SK-N-SH (cell line): ENCODE data around the gene MAT1A. TPM values are rescaled to one million over a fixed set of nuclear protein-coding genes. Genes with fewer than 3 reads are reported as not detected.

Experiments
- CTCF ChIA-PET: fragments of 300-600, 350-600 bp; formaldehyde crosslinking; extraction: SDS; loops from one replicate; lab custom pipeline; 2021; lab: Yijun Ruan, JAX
- POLR2A ChIA-PET: fragments of 350-600 bp; sonication (Branson Sonifier 250); formaldehyde crosslinking; extraction: SDS; loops from one replicate; lab custom pipeline; 2020; ENCODE audit warnings: antibody characterized with exemption, inconsistent platforms; lab: Yijun Ruan, JAX
- DNase-seq: peaks from one replicate; pipeline ENCODE4 v3.0.0; 2012
- H2AFZ ChIP-seq: fragments of 200-600 bp; sonication (generic); 2 replicates; pipeline ENCODE4 v1.8.1; 2016; ENCODE audit warnings: antibody characterized with exemption, mild to moderate bottlenecking, low read depth
- H3F3A ChIP-seq: fragments of 200-600 bp; sonication (generic); replicated peaks from 2 replicates; pipeline ENCODE3; 2016; ENCODE audit warnings: antibody characterized with exemption, mild to moderate bottlenecking; ENCODE audit not compliant: insufficient read depth
- H3K27ac ChIP-seq, 2 experiments: fragments of 200-500 bp in 1 of 2; fragments of 200-600 bp in 1 of 2; sonication (Bioruptor generic) in 1 of 2; sonication (generic), shearing (Covaris generic) in 1 of 2; 2 replicates each; pipeline versions ENCODE4 v1.5.1 to v1.6.1; 2014 to 2016; ENCODE audit warnings: low read depth in 2 of 2, inconsistent platforms in 1 of 2, low read length in 1 of 2, mild to moderate bottlenecking in 1 of 2, mixed read lengths in 1 of 2
- H3K27me3 ChIP-seq: fragments of 200-600 bp; sonication (generic), shearing (Covaris generic); 2 replicates; pipeline ENCODE4 v1.6.1; 2016; ENCODE audit warnings: mixed run types; ENCODE audit not compliant: insufficient read depth
- H3K36me3 ChIP-seq, 2 experiments: fragments of 200-500 bp in 1 of 2; fragments of 200-600 bp in 1 of 2; sonication (Bioruptor generic) in 1 of 2; sonication (generic) in 1 of 2; replicated peaks in 1 of 2; 2 replicates each; pipeline versions ENCODE3 to v1.5.1; 2014 to 2016; ENCODE audit warnings: low read length in 1 of 2, mild to moderate bottlenecking in 1 of 2; ENCODE audit not compliant: insufficient read depth in 2 of 2, control insufficient read depth in 1 of 2
- H3K4me1 ChIP-seq, 2 experiments: fragments of 200-500 bp in 1 of 2; fragments of 200-600 bp in 1 of 2; sonication (Bioruptor generic) in 1 of 2; sonication (generic), shearing (Covaris generic) in 1 of 2; 2 replicates each; pipeline versions ENCODE4 v1.5.1 to v1.6.1; 2014 to 2016; ENCODE audit warnings: low read depth in 1 of 2, low read length in 1 of 2, mixed run types in 1 of 2; ENCODE audit not compliant: insufficient read depth in 2 of 2, control insufficient read depth in 1 of 2
- H3K4me2 ChIP-seq: fragments of 200-600 bp; sonication (generic), shearing (Covaris generic); 2 replicates; pipeline ENCODE4 v1.6.1; 2017; ENCODE audit warnings: mixed run types
- H3K4me3 ChIP-seq, 2 experiments: fragments of 200-500 bp in 1 of 2; fragments of 200-600 bp in 1 of 2; sonication (Bioruptor generic) in 1 of 2; sonication (generic), shearing (Covaris generic) in 1 of 2; 2 replicates each; pipeline versions ENCODE4 v1.5.1 to v1.8.1; 2014 to 2016; ENCODE audit warnings: low read depth in 2 of 2, inconsistent platforms in 1 of 2, low read length in 1 of 2, mild to moderate bottlenecking in 1 of 2, mixed read lengths in 1 of 2, moderate library complexity in 1 of 2
- H3K79me2 ChIP-seq: fragments of 200-600 bp; sonication (generic); 2 replicates; pipeline ENCODE4 v1.8.1; 2017; ENCODE audit warnings: mild to moderate bottlenecking; ENCODE audit not compliant: insufficient read depth
- H3K9ac ChIP-seq: fragments of 200-600 bp; sonication (generic); 2 replicates; pipeline ENCODE4 v1.6.1; 2017; ENCODE audit warnings: mixed run types
- H3K9me2 ChIP-seq: fragments of 200-600 bp; sonication (generic); 2 replicates; pipeline ENCODE4 v1.6.1; 2017; ENCODE audit warnings: mixed run types
- H3K9me3 ChIP-seq: fragments of 200-600 bp; sonication (generic); 2 replicates; pipeline ENCODE4 v1.6.1; 2017; ENCODE audit warnings: mixed run types, mild to moderate bottlenecking, moderate library complexity
- H4K20me1 ChIP-seq: fragments of 200-600 bp; sonication (generic); 2 replicates; pipeline ENCODE4 v1.6.1; 2017; ENCODE audit warnings: mild to moderate bottlenecking, mixed run types; ENCODE audit not compliant: insufficient read depth
- ELF1 ChIP-seq: IDR thresholded peaks from 2 replicates; pipeline ENCODE4 v1.4.0; 2012
- EP300 ChIP-seq, 2 experiments: IDR thresholded peaks; 2 replicates each; pipeline versions ENCODE4 v1.4.0 to v1.6.1; 2012; ENCODE audit warnings: borderline replicate concordance in 1 of 2, low read depth in 1 of 2, low read length in 1 of 2
- FOSL2 ChIP-seq: IDR thresholded peaks from 2 replicates; pipeline ENCODE4 v1.4.0; 2012; ENCODE audit warnings: low read depth, mild to moderate bottlenecking, moderate library complexity, borderline replicate concordance
- JUND ChIP-seq: IDR thresholded peaks from 2 replicates; pipeline ENCODE4 v1.4.0; 2012
- MAX ChIP-seq: IDR thresholded peaks from 2 replicates; pipeline ENCODE4 v1.4.0; 2012; ENCODE audit warnings: low read depth
- MXI1 ChIP-seq: IDR thresholded peaks from 2 replicates; pipeline ENCODE4 v1.6.1; 2012; ENCODE audit warnings: mild to moderate bottlenecking, low read depth, low read length, improper control_type of control experiment
- POLR2AphosphoS5 ChIP-seq: IDR thresholded peaks from 2 replicates; pipeline ENCODE4 v1.6.1; 2012; ENCODE audit warnings: low read depth, low read length
- RAD21 ChIP-seq: IDR thresholded peaks from 2 replicates; pipeline ENCODE4 v1.6.1; 2012; ENCODE audit warnings: mild to moderate bottlenecking, low read length
- SIN3A ChIP-seq: IDR thresholded peaks from 2 replicates; pipeline ENCODE4 v1.6.1; 2012; ENCODE audit warnings: low read depth, mild to moderate bottlenecking, low read length, moderate library complexity, borderline replicate concordance
- TAF1 ChIP-seq: IDR thresholded peaks from 2 replicates; pipeline ENCODE4 v1.6.1; 2012; ENCODE audit warnings: low read depth, mild to moderate bottlenecking, low read length, moderate library complexity, borderline replicate concordance
- TCF12 ChIP-seq: IDR thresholded peaks from 2 replicates; pipeline ENCODE4 v1.4.0; 2012
- USF1 ChIP-seq: IDR thresholded peaks from 2 replicates; pipeline ENCODE4 v1.4.0; 2012; ENCODE audit warnings: low read depth, borderline replicate concordance
- YY1 ChIP-seq: IDR thresholded peaks from 2 replicates; pipeline ENCODE4 v1.4.0; 2012; ENCODE audit warnings: low read depth, mild to moderate bottlenecking
- WGBS: methylation state at CpG from one replicate; pipeline ENCODE4 v1.1.6; 2017; ENCODE audit warnings: low lambda C conversion rate; 5-methylcytosine and 5-hydroxymethylcytosine counted together
- polyA plus RNA-seq, 3 experiments: library from polyadenylated mRNA; depleted of rRNA; stranded (reverse); fragments of >200 nt; gene quantifications; 2 replicates each; pipeline ENCODE4 v1.2.3, GENCODE V29; 2012
- TF ChIP-seq, protein P1 (sequence below): fragments of 150-350 bp; IDR thresholded peaks from 2 replicates; pipeline ENCODE4 v1.6.1; 2016; ENCODE audit warnings: mild to moderate bottlenecking, low read depth, low read length
- TF ChIP-seq, protein P2 (sequence below): IDR thresholded peaks from 2 replicates; pipeline ENCODE4 v1.4.0; 2012; ENCODE audit warnings: low read depth, borderline replicate concordance

The MAT1A gene
- polyA plus RNA-seq, 1 of the 3 experiments (the other 2 are of a cell fraction) = 0.03 TPM

DNA sequence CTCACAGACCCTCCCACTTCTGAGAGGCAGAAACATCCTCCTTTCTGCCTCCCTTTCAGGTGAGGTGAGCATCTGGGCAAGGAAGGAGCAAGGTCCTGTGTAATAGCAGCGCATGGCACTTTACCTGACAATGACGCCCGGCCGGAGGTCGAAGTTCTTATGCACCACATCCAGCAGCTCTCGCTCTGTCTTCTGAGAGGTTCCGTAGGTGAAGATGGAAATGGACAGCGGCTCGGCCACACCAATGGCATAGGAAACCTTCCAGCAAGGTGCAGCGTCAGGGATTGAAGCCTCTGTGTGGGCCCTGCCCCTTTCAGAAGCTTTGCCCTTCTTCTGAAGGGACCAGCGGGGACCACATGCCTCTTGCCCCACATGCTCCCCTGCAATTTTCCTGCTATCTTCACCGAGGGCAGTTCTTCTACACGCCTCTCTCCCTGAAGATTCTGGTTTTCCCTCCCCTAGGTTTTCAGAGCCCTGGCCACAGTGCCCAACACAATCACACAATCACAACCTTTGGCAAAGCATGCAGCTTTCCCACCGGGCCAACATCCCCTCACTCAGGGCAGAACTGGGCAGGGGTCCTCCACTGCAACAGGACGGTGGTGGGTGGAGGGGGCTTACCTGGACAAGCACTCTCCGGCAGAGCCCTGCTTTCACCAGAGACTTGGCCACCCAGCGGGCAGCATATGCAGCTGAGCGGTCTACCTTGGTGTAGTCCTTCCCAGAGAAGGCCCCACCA lies 14.9 kb downstream of the MAT1A start:
- Histone ChIP-seq H3K4me2 (no peak overlapping the region), H3K36me3 (no peaks in the 10 kb centered on the region), H3K27ac (no peak overlapping the region), H3K9ac (no peak overlapping the region), H4K20me1 (no peaks in the 10 kb centered on the region), H3K27me3 (no peaks in the 10 kb centered on the region), H3K4me3 (no peak overlapping the region), H3F3A (no peaks in the 10 kb centered on the region), H3K79me2 (no peaks in the 10 kb centered on the region), H3K4me1 (no peaks in the 10 kb centered on the region; a peak in 1 of 4 replicates), H3K9me2 (no peaks in the 10 kb centered on the region), H2AFZ (no peak overlapping the region), H3K9me3 (no peaks in the 10 kb centered on the region)
- ChIA-PET POLR2A (no interaction called here), CTCF (interaction anchor here (1.2 to 2.8 kb wide), 2 partner anchors 14 to 131 kb away, joined by 5 to 7 read pairs; no protein-coding TSS in a partner anchor)
- TF ChIP-seq YY1 (no peak), MAX (no peak), FOSL2 (no peak), TAF1 (no peak), JUND (no peak), USF1 (no peak), RAD21 (no peak)
- TF ChIP-seq, protein P1, sequence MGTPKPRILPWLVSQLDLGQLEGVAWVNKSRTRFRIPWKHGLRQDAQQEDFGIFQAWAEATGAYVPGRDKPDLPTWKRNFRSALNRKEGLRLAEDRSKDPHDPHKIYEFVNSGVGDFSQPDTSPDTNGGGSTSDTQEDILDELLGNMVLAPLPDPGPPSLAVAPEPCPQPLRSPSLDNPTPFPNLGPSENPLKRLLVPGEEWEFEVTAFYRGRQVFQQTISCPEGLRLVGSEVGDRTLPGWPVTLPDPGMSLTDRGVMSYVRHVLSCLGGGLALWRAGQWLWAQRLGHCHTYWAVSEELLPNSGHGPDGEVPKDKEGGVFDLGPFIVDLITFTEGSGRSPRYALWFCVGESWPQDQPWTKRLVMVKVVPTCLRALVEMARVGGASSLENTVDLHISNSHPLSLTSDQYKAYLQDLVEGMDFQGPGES = no peak
- no peak for DNase-seq
- WGBS = 62% methylated on average over 17 of the region's 18 CpGs

GRCh38 chr10:80273523-80274170 lies 15.8 kb downstream of the MAT1A start:
- H3K4me2 ChIP-seq = no peak overlapping the region
- H3K79me2 ChIP-seq = no peaks in the 10 kb centered on the region
- H4K20me1 ChIP-seq = no peaks in the 10 kb centered on the region
- no peaks in the 10 kb centered on the region for H3K27me3 ChIP-seq
- no peaks in the 10 kb centered on the region for H3K36me3 ChIP-seq
- no peak overlapping the region for H2AFZ ChIP-seq
- no peaks in the 10 kb centered on the region for H3K9me2 ChIP-seq
- no peaks in the 10 kb centered on the region for H3K9me3 ChIP-seq
- no peak for DNase-seq
- no peak for TF ChIP-seq MXI1
- TF ChIP-seq POLR2AphosphoS5 = no peak
- no peak for TF ChIP-seq ELF1
- TF ChIP-seq JUND = no peak
- TF ChIP-seq EP300 (IDR thresholded peaks at IDR 0.05; ENCODE audit: borderline replicate concordance in 1 of 2, low read depth in 1 of 2, low read length in 1 of 2) = no peak
- no peak for TF ChIP-seq TCF12
- no peak for TF ChIP-seq MAX
- no peak for TF ChIP-seq SIN3A
- TF ChIP-seq, protein P2, sequence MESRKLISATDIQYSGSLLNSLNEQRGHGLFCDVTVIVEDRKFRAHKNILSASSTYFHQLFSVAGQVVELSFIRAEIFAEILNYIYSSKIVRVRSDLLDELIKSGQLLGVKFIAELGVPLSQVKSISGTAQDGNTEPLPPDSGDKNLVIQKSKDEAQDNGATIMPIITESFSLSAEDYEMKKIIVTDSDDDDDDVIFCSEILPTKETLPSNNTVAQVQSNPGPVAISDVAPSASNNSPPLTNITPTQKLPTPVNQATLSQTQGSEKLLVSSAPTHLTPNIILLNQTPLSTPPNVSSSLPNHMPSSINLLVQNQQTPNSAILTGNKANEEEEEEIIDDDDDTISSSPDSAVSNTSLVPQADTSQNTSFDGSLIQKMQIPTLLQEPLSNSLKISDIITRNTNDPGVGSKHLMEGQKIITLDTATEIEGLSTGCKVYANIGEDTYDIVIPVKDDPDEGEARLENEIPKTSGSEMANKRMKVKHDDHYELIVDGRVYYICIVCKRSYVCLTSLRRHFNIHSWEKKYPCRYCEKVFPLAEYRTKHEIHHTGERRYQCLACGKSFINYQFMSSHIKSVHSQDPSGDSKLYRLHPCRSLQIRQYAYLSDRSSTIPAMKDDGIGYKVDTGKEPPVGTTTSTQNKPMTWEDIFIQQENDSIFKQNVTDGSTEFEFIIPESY = no peak
- H3K4me3 ChIP-seq = no peak overlapping the region
- POLR2A ChIA-PET = no interaction called here
- no peaks in the 10 kb centered on the region; a peak in 1 of 4 replicates for H3K4me1 ChIP-seq
- no peaks in the 10 kb centered on the region for H3F3A ChIP-seq
- WGBS = 69% methylated on average over 9 of the region's 14 CpGs
- H3K9ac ChIP-seq = no peak overlapping the region
- no peak overlapping the region for H3K27ac ChIP-seq
- CTCF ChIA-PET = interaction anchor here (1.2 to 2.9 kb wide), 3 partner anchors 13 to 130 kb away, joined by 5 to 16 read pairs (median 7); no protein-coding TSS in a partner anchor
